Vagina (tissue), 2 donors: ENCODE data around the gene UPK1A. TPM values are rescaled to one million over a fixed set of nuclear protein-coding genes. Genes with fewer than 3 reads are reported as not detected.
"Not testable (repeated sequence)": the region's sequence is repeated elsewhere in the genome, so short reads cannot be mapped to it uniquely, and the experiment has no call there.

ENCODE experiments used
- DNase-seq, 2 donors: peaks; one replicate each; pipeline ENCODE4 v3.0.0-alpha.2; 2017; ENCODE audit errors: extremely low spot score in 2 of 2
- H3K27ac ChIP-seq: fragments of 200-600 bp; sonication (generic); one replicate; pipeline ENCODE4 v1.5.1; 2019
- H3K27me3 ChIP-seq: fragments of 200-600 bp; sonication (generic); one replicate; pipeline ENCODE4 v1.5.1; 2019
- H3K36me3 ChIP-seq, 2 donors: fragments of 200-600 bp; sonication (generic); one replicate each; pipeline ENCODE4 v1.5.1; 2017 to 2019
- H3K4me1 ChIP-seq: fragments of 200-600 bp; sonication (generic); one replicate; pipeline ENCODE4 v1.5.1; 2019
- H3K4me3 ChIP-seq, 2 donors: fragments of 200-600 bp; sonication (generic); 1 replicate in 1 of 2; 2 replicates in 1 of 2; pipeline ENCODE4 v1.5.1; 2016 to 2019
- H3K9me3 ChIP-seq: fragments of 200-600 bp; sonication (generic); one replicate; pipeline ENCODE4 v1.5.1; 2019
- CTCF ChIP-seq, 3 experiments: fragments of 450-650 bp in 2 of 3; fragments of 200-600 bp in 1 of 3; sonication (generic) in 1 of 3; IDR thresholded peaks; one replicate each; pipeline ENCODE4 v1.5.1; 2017 to 2019; ENCODE audit warnings: antibody characterized with exemption in 3 of 3, mild to moderate bottlenecking in 2 of 3, moderate library complexity in 2 of 3
- POLR2A ChIP-seq, 2 donors: fragments of 450-650 bp; IDR thresholded peaks; one replicate each; pipeline ENCODE4 v1.6.1; 2017; ENCODE audit warnings: antibody characterized with exemption in 2 of 2, mild to moderate bottlenecking in 2 of 2, moderate library complexity in 2 of 2
- POLR2AphosphoS5 ChIP-seq, 2 donors: sonication (generic); formaldehyde crosslinking; IDR thresholded peaks; one replicate each; pipeline ENCODE4 v1.9.0; 2017; ENCODE audit warnings: antibody characterized with exemption in 2 of 2, mild to moderate bottlenecking in 2 of 2, low read depth in 1 of 2; ENCODE audit not compliant: insufficient read depth in 1 of 2
- intact Hi-C: fragments of 100-400 bp; cut with DNase I; formaldehyde crosslinking; loops from one replicate; pipeline ENCODE4 v1.15.1; 2023
- total RNA-seq: library from RNA; depleted of rRNA; stranded (reverse); fragments of >200 nt; gene quantifications from one replicate; pipeline ENCODE4 v1.2.3, GENCODE V29; 2016

UPK1A gene
- total RNA-seq, 1 donor from 2014 or later: 9.1 TPM

- Histone ChIP-seq H3K36me3 (peaks cover 0 to 44% of the 10 kb centered on the region in 2 donors), H3K4me1 (peaks cover 35% of the 10 kb centered on the region), H3K27me3 (no peaks in the 10 kb centered on the region), H3K9me3 (no peaks in the 10 kb centered on the region), H3K27ac (no peak overlapping the region), H3K4me3 (no peak overlapping the region)
- DNase-seq: no peak
- TF ChIP-seq POLR2A (IDR thresholded peaks at IDR 0.05) (no peak), POLR2AphosphoS5 (IDR thresholded peaks at IDR 0.05; ENCODE audit: insufficient read depth in 1 of 2, low read depth in 1 of 2) (no peak), CTCF (IDR thresholded peaks at IDR 0.05) (no peak)
- intact Hi-C loops: no loop called here
Observed at GRCh38 chr19:35650581-35650980, 15.7 kb upstream of the UPK1A start.

DNA sequence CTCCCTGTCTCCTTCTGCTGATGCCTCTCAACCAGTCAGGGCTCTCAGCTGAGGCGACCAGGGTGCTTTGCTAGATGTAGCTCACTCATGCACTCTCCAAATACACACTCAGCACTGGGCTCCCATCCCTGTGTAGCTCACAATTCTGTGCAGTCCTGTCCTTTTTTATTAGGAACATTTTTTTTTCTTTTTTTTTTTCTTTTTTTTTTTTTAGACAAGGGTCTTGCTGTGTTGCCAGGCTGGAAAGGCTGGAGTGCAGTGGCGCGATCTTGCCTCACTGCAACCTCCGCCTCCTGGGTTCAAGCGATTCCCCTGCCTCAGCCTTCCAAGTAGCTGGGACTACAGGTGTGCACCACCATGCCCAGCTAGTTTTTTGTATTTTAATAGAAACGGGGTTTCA lies 11.5 kb upstream of the UPK1A start:
- H3K27me3 ChIP-seq, H3K4me3 ChIP-seq, DNase-seq, intact Hi-C loops, H3K27ac ChIP-seq, H3K4me1 ChIP-seq, H3K9me3 ChIP-seq: not testable (repeated sequence)
- H3K36me3 ChIP-seq: peaks cover 0 to 80% of the 10 kb centered on the region in 2 donors

DNA sequence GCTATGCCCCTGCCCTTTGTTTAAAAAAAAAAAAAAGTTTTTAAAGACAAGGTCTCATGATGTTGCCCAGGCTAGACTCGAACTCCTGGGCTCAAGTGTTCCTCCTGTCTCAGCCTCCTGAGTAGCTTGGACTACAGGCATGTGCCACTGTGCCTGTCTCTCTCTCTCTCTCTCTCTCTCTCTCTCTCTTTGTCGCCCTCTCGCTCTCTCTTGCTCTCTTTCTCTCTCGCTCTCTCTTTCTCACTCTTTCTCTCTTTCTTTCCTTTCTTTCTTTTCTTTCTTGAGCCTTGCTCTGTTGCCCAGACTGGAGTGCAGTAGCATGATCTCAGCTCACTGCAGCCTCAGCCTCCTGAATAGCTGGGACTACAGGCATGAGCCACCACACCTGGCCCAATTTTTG lies 10.7 kb upstream of the UPK1A start:
- Histone ChIP-seq H3K4me3 (no peak overlapping the region), H3K27ac (no peak overlapping the region), H3K27me3 (no peaks in the 10 kb centered on the region), H3K4me1 (peaks cover under 1% of the 10 kb centered on the region), H3K36me3 (peaks cover 0 to 88% of the 10 kb centered on the region in 2 donors), H3K9me3 (no peaks in the 10 kb centered on the region)
- TF ChIP-seq POLR2AphosphoS5 (IDR thresholded peaks at IDR 0.05; ENCODE audit: insufficient read depth in 1 of 2, low read depth in 1 of 2) (no peak), CTCF (IDR thresholded peaks at IDR 0.05) (no peak), POLR2A (IDR thresholded peaks at IDR 0.05) (no peak)
- intact Hi-C loops: no loop called here
- DNase-seq: no peak

GRCh38 chr19:35656700-35657099 lies 9.6 kb upstream of the UPK1A start:
- Histone ChIP-seq H3K27ac (no peak overlapping the region), H3K27me3 (no peaks in the 10 kb centered on the region), H3K9me3 (no peaks in the 10 kb centered on the region), H3K36me3 (peaks cover 0 to 80% of the 10 kb centered on the region in 2 donors), H3K4me1 (no peaks in the 10 kb centered on the region), H3K4me3 (no peak overlapping the region)
- no peak for DNase-seq
- no peak for TF ChIP-seq CTCF (IDR thresholded peaks at IDR 0.05)
- TF ChIP-seq POLR2AphosphoS5 (IDR thresholded peaks at IDR 0.05; ENCODE audit: insufficient read depth in 1 of 2, low read depth in 1 of 2): no peak
- TF ChIP-seq POLR2A (IDR thresholded peaks at IDR 0.05): no peak
- intact Hi-C loops: no loop called here

- intact Hi-C loops: no loop called here
- H3K36me3 ChIP-seq: peaks cover 0 to 68% of the 10 kb centered on the region in 2 donors
Observed at GRCh38 chr19:35657904-35658700, 8.2 kb upstream of the UPK1A start.

More at GRCh38 chr19:35657904-35658700, 8.2 kb upstream of the UPK1A start:
- no peak overlapping the region for H3K4me3 ChIP-seq
- H3K27ac ChIP-seq: no peak overlapping the region
- no peaks in the 10 kb centered on the region for H3K4me1 ChIP-seq
- H3K27me3 ChIP-seq: no peaks in the 10 kb centered on the region
- DNase-seq: no peak
- no peaks in the 10 kb centered on the region for H3K9me3 ChIP-seq
- TF ChIP-seq CTCF (IDR thresholded peaks at IDR 0.05) (no peak), POLR2A (IDR thresholded peaks at IDR 0.05) (no peak), POLR2AphosphoS5 (IDR thresholded peaks at IDR 0.05; ENCODE audit: insufficient read depth in 1 of 2, low read depth in 1 of 2) (no peak)
